ENCODE measurements around the gene ABI3BP.

The ABI3BP gene

DNA sequence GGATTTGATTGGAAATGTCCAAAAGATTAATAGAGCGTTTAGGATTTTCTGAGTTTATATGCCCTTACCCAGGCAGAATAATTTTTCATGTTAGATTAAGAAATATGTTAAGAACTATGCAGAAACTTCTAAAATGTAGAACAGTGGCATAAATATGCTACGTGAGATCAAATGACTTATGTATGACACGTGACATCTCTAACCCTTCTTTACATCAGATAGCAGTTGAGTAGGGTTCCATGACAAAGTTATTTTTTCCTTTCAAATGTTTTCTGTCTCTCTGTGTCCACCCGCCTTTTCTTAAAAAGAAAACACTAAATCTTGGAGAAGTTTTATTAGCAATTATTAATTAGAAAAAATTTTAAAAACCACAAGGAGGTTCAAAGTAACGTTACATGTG, 292.5 kb downstream of the ABI3BP start:
- no peak for DNase-seq (ENCODE audit: low spot score)
- Histone ChIP-seq H3K27ac (ENCODE audit: poor library complexity, severe bottlenecking) (no peak overlapping the region), H3K4me1 (ENCODE audit: insufficient read depth, poor library complexity, severe bottlenecking) (peaks cover 23% of the 10 kb centered on the region), H3K36me3 (ENCODE audit: low read depth) (no peaks in the 10 kb centered on the region), H3K9me3 (ENCODE audit: severe bottlenecking) (no peaks in the 10 kb centered on the region), H3K4me3 (ENCODE audit: severe bottlenecking) (no peak overlapping the region), H3K27me3 (ENCODE audit: insufficient read depth, poor library complexity, severe bottlenecking) (no peaks in the 10 kb centered on the region)
- ATAC-seq (ENCODE audit: low read depth) = no peak
- no peak for TF ChIP-seq CTCF (IDR thresholded peaks at IDR 0.05; ENCODE audit: poor library complexity, severe bottlenecking)

All from RWPE2 (cell line).